H1 (cell line): ENCODE results near the gene SNX24. TPM values are rescaled to one million over a fixed set of nuclear protein-coding genes. Genes with fewer than 3 reads are reported as not detected.

Experiments used
- CTCF ChIA-PET: fragments of 300-600 bp; sonication (Branson Sonifier 250); formaldehyde crosslinking; loops from one replicate; lab custom pipeline; 2021; ENCODE audit not compliant: partially characterized antibody; lab: Charles Lee
- POLR2A ChIA-PET: fragments of 300-600 bp; sonication (Branson Sonifier 250); formaldehyde crosslinking; loops from one replicate; lab custom pipeline; 2021; ENCODE audit warnings: inconsistent platforms; ENCODE audit not compliant: partially characterized antibody; lab: Charles Lee
- DNase-seq, 2 experiments: peaks; one replicate each; pipeline versions ENCODE4 v3.0.0 to v3.0.0-alpha.2; 2010 to 2022; ENCODE audit warnings: low spot score in 2 of 2, low read depth in 1 of 2, mixed read lengths in 1 of 2
- FAIRE-seq: peaks from 2 replicates; lab custom pipeline; 2011; peaks lifted over from hg19 to GRCh38; lab: Jason Lieb, UNC
- H2AFZ ChIP-seq: 2 replicates; pipeline ENCODE4 v1.8.1; 2012; ENCODE audit warnings: low read length, inconsistent platforms
- H2AK5ac ChIP-seq: 2 replicates; pipeline ENCODE4 v1.6.1; 2013; ENCODE audit warnings: low read depth, low read length
- H2BK120ac ChIP-seq: replicated peaks from 2 replicates; pipeline ENCODE3; 2013; ENCODE audit warnings: low read depth, low read length, inconsistent platforms
- H2BK12ac ChIP-seq: 2 replicates; pipeline ENCODE4 v1.6.1; 2013; ENCODE audit warnings: low read depth, low read length
- H2BK15ac ChIP-seq: 2 replicates; pipeline ENCODE4 v1.6.1; 2013; ENCODE audit warnings: low read length
- H2BK20ac ChIP-seq: 2 replicates; pipeline ENCODE4 v1.6.1; 2013; ENCODE audit warnings: low read length
- H2BK5ac ChIP-seq: 2 replicates; pipeline ENCODE4 v1.6.1; 2013; ENCODE audit warnings: low read depth, low read length
- H3K14ac ChIP-seq: 2 replicates; pipeline ENCODE4 v1.6.1; 2013; ENCODE audit warnings: inconsistent platforms; ENCODE audit not compliant: insufficient read length
- H3K18ac ChIP-seq: 2 replicates; pipeline ENCODE4 v1.6.1; 2013; ENCODE audit warnings: low read length; ENCODE audit errors: extremely low read depth
- H3K23ac ChIP-seq: 2 replicates; pipeline ENCODE4 v1.6.1; 2013; ENCODE audit warnings: inconsistent platforms; ENCODE audit not compliant: insufficient read length
- H3K23me2 ChIP-seq: 2 replicates; pipeline ENCODE4 v1.6.1; 2013; ENCODE audit warnings: low read depth, low read length
- H3K27ac ChIP-seq: 2 replicates; pipeline ENCODE4 v1.6.1; 2011; ENCODE audit warnings: low read depth, low read length, inconsistent platforms
- H3K27me3 ChIP-seq, 4 experiments: replicated peaks in 1 of 4; 1 replicate in 1 of 4; 2 replicates in 3 of 4; pipeline versions ENCODE4 v1.6.1 to v1.8.1; 2011 to 2013; ENCODE audit warnings: low read length in 3 of 4, mild to moderate bottlenecking in 3 of 4, inconsistent platforms in 2 of 4, mixed read lengths in 2 of 4, moderate library complexity in 1 of 4; ENCODE audit not compliant: control insufficient read depth in 3 of 4, insufficient read depth in 3 of 4; ENCODE audit errors: extremely low read depth in 1 of 4
- H3K36me3 ChIP-seq, 4 experiments: 2 replicates each; pipeline versions ENCODE4 v1.6.1 to v1.8.1; 2011 to 2013; ENCODE audit warnings: mild to moderate bottlenecking in 4 of 4, low read length in 3 of 4, moderate library complexity in 2 of 4, control low read depth in 1 of 4, inconsistent platforms in 1 of 4; ENCODE audit not compliant: insufficient read depth in 4 of 4, control insufficient read depth in 2 of 4
- H3K4ac ChIP-seq: replicated peaks from 2 replicates; pipeline ENCODE3; 2013; ENCODE audit warnings: low read length, low read depth, mixed read lengths, inconsistent platforms; ENCODE audit not compliant: insufficient read length
- H3K4me1 ChIP-seq, 4 experiments: replicated peaks in 1 of 4; 1 replicate in 1 of 4; 2 replicates in 3 of 4; pipeline versions ENCODE4 v1.6.1 to v1.8.1; 2011 to 2013; ENCODE audit warnings: low read length in 3 of 4, inconsistent platforms in 2 of 4, mixed read lengths in 1 of 4; ENCODE audit not compliant: insufficient read depth in 4 of 4, control insufficient read depth in 3 of 4
- H3K4me2 ChIP-seq, 2 experiments: 2 replicates each; pipeline versions ENCODE4 v1.6.1 to v1.8.1; 2011 to 2013; ENCODE audit warnings: low read depth in 2 of 2, low read length in 2 of 2, control low read depth in 1 of 2, inconsistent platforms in 1 of 2, mild to moderate bottlenecking in 1 of 2; ENCODE audit not compliant: insufficient read depth in 1 of 2
- H3K4me3 ChIP-seq, 4 experiments: fragments of 200-600, 300-600 bp in 1 of 4; sonication (generic), shearing (Covaris generic), sonication (Bioruptor Twin) in 1 of 4; 2 replicates each; pipeline versions ENCODE4 v1.5.1 to v1.8.1; 2011 to 2016; ENCODE audit warnings: low read length in 4 of 4, low read depth in 3 of 4, control low read depth in 2 of 4, inconsistent platforms in 2 of 4, mild to moderate bottlenecking in 2 of 4, mixed read lengths in 1 of 4, moderate library complexity in 1 of 4; ENCODE audit not compliant: insufficient read depth in 2 of 4; ENCODE audit errors: extremely low read depth in 1 of 4
- H3K56ac ChIP-seq: replicated peaks from 2 replicates; pipeline ENCODE3; 2013; ENCODE audit warnings: low read depth, mild to moderate bottlenecking, mixed read lengths, low read length, inconsistent platforms; ENCODE audit not compliant: insufficient read length
- H3K79me1 ChIP-seq: 2 replicates; pipeline ENCODE4 v1.6.1; 2013; ENCODE audit warnings: low read depth, low read length, control low read depth
- H3K79me2 ChIP-seq, 2 experiments: 2 replicates each; pipeline versions ENCODE4 v1.6.1 to v1.8.1; 2012 to 2013; ENCODE audit warnings: low read length in 2 of 2, mild to moderate bottlenecking in 2 of 2, inconsistent platforms in 1 of 2; ENCODE audit not compliant: insufficient read depth in 2 of 2, control insufficient read depth in 1 of 2
- H3K9ac ChIP-seq, 4 experiments: replicated peaks in 1 of 4; 1 replicate in 1 of 4; 2 replicates in 3 of 4; pipeline versions ENCODE4 v1.6.1 to v1.8.1; 2011 to 2013; ENCODE audit warnings: low read depth in 3 of 4, low read length in 3 of 4, control low read depth in 2 of 4, mild to moderate bottlenecking in 2 of 4, moderate library complexity in 2 of 4, inconsistent platforms in 1 of 4; ENCODE audit errors: extremely low read depth in 1 of 4
- H3K9me3 ChIP-seq, 2 experiments: 2 replicates each; pipeline versions ENCODE4 v1.6.1 to v1.8.1; 2012 to 2013; ENCODE audit warnings: mild to moderate bottlenecking in 2 of 2, moderate library complexity in 2 of 2, control low read depth in 1 of 2, inconsistent platforms in 1 of 2, low read depth in 1 of 2, low read length in 1 of 2, mixed read lengths in 1 of 2; ENCODE audit not compliant: insufficient read depth in 2 of 2
- H4K20me1 ChIP-seq, 2 experiments: replicated peaks in 1 of 2; 2 replicates each; pipeline versions ENCODE3 to v1.8.1; 2011 to 2013; ENCODE audit warnings: inconsistent platforms in 2 of 2, low read length in 2 of 2, mild to moderate bottlenecking in 1 of 2; ENCODE audit not compliant: insufficient read depth in 2 of 2, control insufficient read depth in 1 of 2
- H4K5ac ChIP-seq: 2 replicates; pipeline ENCODE4 v1.6.1; 2013; ENCODE audit warnings: low read length, low read depth, mixed read lengths, inconsistent platforms; ENCODE audit not compliant: insufficient read length
- H4K8ac ChIP-seq: 2 replicates; pipeline ENCODE4 v1.8.0; 2013; ENCODE audit warnings: mild to moderate bottlenecking, moderate library complexity, low read length, inconsistent platforms; ENCODE audit not compliant: insufficient read depth; ENCODE audit errors: extremely low read depth
- H4K91ac ChIP-seq: replicated peaks from 2 replicates; pipeline ENCODE3; 2013; ENCODE audit warnings: low read length, mixed read lengths, inconsistent platforms; ENCODE audit not compliant: insufficient read length
- BRCA1 ChIP-seq: IDR thresholded peaks from 2 replicates; pipeline ENCODE4 v1.6.1; 2012; ENCODE audit warnings: low read depth, low read length, improper control_type of control experiment
- HDAC2 ChIP-seq, 2 experiments: fragments of 300-600 bp in 1 of 2; sonication (generic) in 1 of 2; IDR thresholded peaks; 2 replicates each; pipeline ENCODE4 v1.6.1; 2011 to 2012; ENCODE audit warnings: low read depth in 2 of 2, low read length in 2 of 2, mild to moderate bottlenecking in 2 of 2, moderate library complexity in 2 of 2, borderline replicate concordance in 1 of 2, inconsistent platforms in 1 of 2
- KDM4A ChIP-seq: IDR thresholded peaks from one replicate; pipeline ENCODE4 v1.7.1; 2012; ENCODE audit warnings: low read depth, mild to moderate bottlenecking, moderate library complexity, low read length, inconsistent platforms; ENCODE audit not compliant: severe bottlenecking
- KDM5A ChIP-seq: fragments of 200-600 bp; IDR thresholded peaks from 2 replicates; pipeline ENCODE4 v1.7.1; 2012; ENCODE audit warnings: mild to moderate bottlenecking, low read length, inconsistent platforms, mixed read lengths
- RBBP5 ChIP-seq: IDR thresholded peaks from 2 replicates; pipeline ENCODE4 v1.7.1; 2012; ENCODE audit warnings: low read depth, mild to moderate bottlenecking, inconsistent platforms, low read length, moderate library complexity, borderline replicate concordance
- SUZ12 ChIP-seq: fragments of 200-600 bp; sonication (generic); IDR thresholded peaks from 2 replicates; pipeline ENCODE4 v1.6.1; 2012; ENCODE audit warnings: mild to moderate bottlenecking, inconsistent platforms, low read length, moderate library complexity, mixed read lengths
- TEAD4 ChIP-seq: IDR thresholded peaks from 2 replicates; pipeline ENCODE4 v1.6.1; 2012; ENCODE audit warnings: low read depth, low read length, inconsistent platforms, mixed read lengths
- WGBS, 2 experiments: shearing (Covaris generic) in 1 of 2; methylation state at CpG; one replicate each; pipeline versions ENCODE4 v1.1.6 to v1.1.7; 2013 to 2015; ENCODE audit warnings: low lambda C conversion rate in 2 of 2, mixed read lengths in 2 of 2, inconsistent platforms in 1 of 2, low coverage in 1 of 2, missing lambda C conversion rate in 1 of 2; ENCODE audit not compliant: insufficient replicate concordance in 2 of 2, insufficient coverage in 1 of 2, insufficient read length in 1 of 2; ENCODE audit errors: extremely low coverage in 1 of 2, missing lambda C conversion rate in 1 of 2; 5-methylcytosine and 5-hydroxymethylcytosine counted together
- polyA plus RNA-seq, 7 experiments: library from polyadenylated mRNA; depleted of rRNA in 3 of 7; stranded (reverse) in 5 of 7; unstranded in 2 of 7; fragments of >200 nt in 5 of 7; fragments of 200-250 nt in 2 of 7; gene quantifications; 1 replicate in 5 of 7; 2 replicates in 1 of 7; 4 replicates in 1 of 7; pipeline versions ENCODE4 v1.2.1 to v1.2.3, GENCODE V29; 2011 to 2013; ENCODE audit warnings: missing spikeins in 2 of 7, mixed read lengths in 2 of 7
- total RNA-seq: library from RNA; stranded (reverse); fragmentation: NEBNext Ultra II Directional; extraction: Animal tissue kit (Norgen Biotek cat#: 25700); gene quantifications from 2 replicates; pipeline ENCODE4 v1.2.1, GENCODE V29; 2021

SNX24 gene
- total and polyA plus RNA-seq, 2 of the 8 experiments (the other 6 are each of a cell fraction or from before 2014, with no cell fraction given) = 7.3 to 14.3 TPM

GRCh38 chr5:123035918-123036390, 190.5 kb downstream of the SNX24 start:
- Histone ChIP-seq H3K9me3 (no peaks in the 10 kb centered on the region), H3K36me3 (no peaks in the 10 kb centered on the region), H2BK12ac (no peak overlapping the region), H3K4ac (no peak overlapping the region), H2BK20ac (no peak overlapping the region), H3K14ac (no peak overlapping the region), H3K23ac (no peak overlapping the region), H4K91ac (no peak overlapping the region), H3K27me3 (peaks cover 0 to 26% (median 11%) of the 10 kb centered on the region in 4 experiments; a peak in 6 of 7 replicates), H2AFZ (peak overlapping the region; percentile 77; the same call in 1 of the 2 replicates), H2BK120ac (no peak overlapping the region), H3K4me2 (peak overlapping the region; percentile 82 to 91), H4K20me1 (peaks cover 0 to 2% of the 10 kb centered on the region in 2 experiments), H2AK5ac (no peak overlapping the region), H3K56ac (no peak overlapping the region), H3K79me2 (no peaks in the 10 kb centered on the region), H3K23me2 (peaks cover 9% of the 10 kb centered on the region), H2BK5ac (no peak overlapping the region), H3K18ac (peak overlapping the region; percentile 32; the same call in 1 of the 2 replicates), H4K5ac (no peak overlapping the region), H3K79me1 (no peaks in the 10 kb centered on the region), H3K9ac (no peak overlapping the region), H3K4me3 (peak overlapping the region; percentile 64 to 92 (median 70)), H3K4me1 (peaks cover 0 to 12% (median 5%) of the 10 kb centered on the region in 4 experiments; a peak in 5 of 7 replicates), H2BK15ac (no peak overlapping the region), H3K27ac (no peak overlapping the region), H4K8ac (no peak overlapping the region; the same call in 1 of the 2 replicates)
- CTCF ChIA-PET = interaction anchor here (1.4 kb wide), 1 partner anchor 9 kb away, joined by 6 read pairs; no protein-coding TSS in a partner anchor
- WGBS, 2 experiments = 3% methylated on average over 24 of the region's 40 CpGs; no CpG with 5 or more reads in 1 of the 2 experiments
- POLR2A ChIA-PET = interaction anchor here (0.9 kb wide), 1 partner anchor 26 kb away, joined by 4 read pairs; no protein-coding TSS in a partner anchor
- FAIRE-seq = no peak
- TF ChIP-seq KDM4A = peak; percentile 13
- TF ChIP-seq TEAD4 = peak; percentile 47; the same call in 1 of the 2 replicates
- TF ChIP-seq SUZ12 = peak; percentile 0; the same call in 1 of the 2 replicates
- TF ChIP-seq BRCA1 = no peak
- TF ChIP-seq RBBP5 = peak; percentile 32; the same call in 1 of the 2 replicates
- TF ChIP-seq HDAC2 (IDR thresholded peaks at IDR 0.05; ENCODE audit: borderline replicate concordance in 1 of 2, low read depth in 2 of 2, low read length in 2 of 2) = 0 out of 4 replicates have a peak, but pooled peaks of 1 of the 2 experiments have one; percentile 17
- TF ChIP-seq KDM5A = no peak
- DNase-seq = peak; percentile 17 to 77
